Measurements from ENCODE around the gene COPS6. TPM values are rescaled to one million over a fixed set of nuclear protein-coding genes. Genes with fewer than 3 reads are reported as not detected.

The COPS6 gene
- total RNA-seq, 4 donors from 2014 or later, result 40.7 to 83.6 (median 62.9) TPM

GRCh38 chr7:100049441-100050291, 39.1 kb upstream of the COPS6 start, which contains the start of gene ZSCAN21:
TSS of gene ZSCAN21 (plus strand) at chr7:100049774. CDS start at chr7:100057007, 7,233 bp downstream.
- Histone ChIP-seq H3K36me3 (peaks cover 0 to 12% of the 10 kb centered on the region in 2 donors), H3K4me3 (peak within 1 kb of the TSS; percentile 49 to 87), H3K9me3 (no peaks in the 10 kb centered on the region), H3K27ac (peak within 1 kb of the TSS; percentile 62 to 99 (median 94)), H3K27me3 (no peaks in the 10 kb centered on the region), H3K4me1 (peaks cover 0 to 49% (median 5%) of the 10 kb centered on the region in 3 donors)
- TF ChIP-seq EP300 (IDR thresholded peaks at IDR 0.05) (no peak), POLR2AphosphoS5 (IDR thresholded peaks at IDR 0.05) (peak; percentile 96), CTCF (IDR thresholded peaks at IDR 0.05) (peak in 2 of 4 experiments; percentile 30 to 48), POLR2A (IDR thresholded peaks at IDR 0.05) (peak; percentile 80 to 87)
- WGBS, 2 donors (ENCODE audit: low coverage in 1 of 2), result 0% methylated on average over 10 of the region's 47 CpGs
- ATAC-seq, result peak; percentile 97

- Histone ChIP-seq H3K4me3 (no peak overlapping the region), H3K27me3 (no peaks in the 10 kb centered on the region), H3K27ac (no peak overlapping the region), H3K36me3 (peaks cover 0 to 19% of the 10 kb centered on the region in 2 donors), H3K4me1 (peaks cover 0 to 49% (median 5%) of the 10 kb centered on the region in 3 donors), H3K9me3 (no peaks in the 10 kb centered on the region)
- WGBS, 2 donors (ENCODE audit: low coverage in 1 of 2), result 70 to 81% methylated on average over 3 of the region's 3 CpGs
- ATAC-seq, result no peak
- TF ChIP-seq CTCF (IDR thresholded peaks at IDR 0.05) (no peak), POLR2A (IDR thresholded peaks at IDR 0.05) (no peak), EP300 (IDR thresholded peaks at IDR 0.05) (no peak), POLR2AphosphoS5 (IDR thresholded peaks at IDR 0.05) (no peak)
Observed at GRCh38 chr7:100051611-100052010, 37.2 kb upstream of the COPS6 start.

- WGBS, 2 donors (ENCODE audit: low coverage in 1 of 2), result 44 to 100% methylated on average over 1 to 3 of the region's 3 CpGs
- no peak overlapping the region for H3K27ac ChIP-seq
- no peaks in the 10 kb centered on the region for H3K9me3 ChIP-seq
- H3K27me3 ChIP-seq, result no peaks in the 10 kb centered on the region
- TF ChIP-seq CTCF (IDR thresholded peaks at IDR 0.05), result peak in 3 of 4 experiments; percentile 17 to 37 (median 36)
- no peak for TF ChIP-seq POLR2A (IDR thresholded peaks at IDR 0.05)
- peaks cover 0 to 49% (median 5%) of the 10 kb centered on the region in 3 donors for H3K4me1 ChIP-seq
- no peak overlapping the region for H3K4me3 ChIP-seq
- H3K36me3 ChIP-seq, result peaks cover 0 to 35% of the 10 kb centered on the region in 2 donors
- ATAC-seq, result no peak
Observed at GRCh38 chr7:100053215-100053614, 35.6 kb upstream of the COPS6 start.

- H3K4me1 ChIP-seq, result peaks cover 0 to 20% (median 0%) of the 10 kb centered on the region in 3 donors
- no peak overlapping the region for H3K27ac ChIP-seq
- TF ChIP-seq POLR2AphosphoS5 (IDR thresholded peaks at IDR 0.05) (no peak), CTCF (IDR thresholded peaks at IDR 0.05) (no peak), POLR2A (IDR thresholded peaks at IDR 0.05) (no peak), EP300 (IDR thresholded peaks at IDR 0.05) (no peak)
- no peaks in the 10 kb centered on the region for H3K27me3 ChIP-seq
- no peak for ATAC-seq
- H3K36me3 ChIP-seq, result peaks cover 0 to 70% of the 10 kb centered on the region in 2 donors
- WGBS, 2 donors (ENCODE audit: low coverage in 1 of 2), result 87 to 94% methylated on average over 3 to 5 of the region's 10 CpGs
- no peak overlapping the region for H3K4me3 ChIP-seq
- no peaks in the 10 kb centered on the region for H3K9me3 ChIP-seq
Observed at GRCh38 chr7:100057006-100057405, 31.8 kb upstream of the COPS6 start.
